PC-3 (cell line): ENCODE results near the gene PAX2. TPM values are rescaled to one million over a fixed set of nuclear protein-coding genes. Genes with fewer than 3 reads are reported as not detected.

Experiments used
- ATAC-seq: fragments of 200-7000 bp; cut with Tn5 transposase; 2 replicates; pipeline ENCODE4 v1.9.1; 2020; ENCODE audit warnings: mild to moderate bottlenecking, moderate library complexity
- BruUV-seq: library from RNA; stranded (reverse); fragments of 400-500 nt; replicated peaks from 2 replicates; lab custom pipeline; 2021; lab: Mats Ljungman, UMichigan
- CTCF ChIA-PET: fragments of 300-600 bp; sonication (Branson Sonifier 250); formaldehyde crosslinking; loops from one replicate; lab custom pipeline; 2022; ENCODE audit warnings: antibody characterized with exemption; lab: Charles Lee
- POLR2A ChIA-PET: fragments of 300-600 bp; sonication (Branson Sonifier 250); formaldehyde crosslinking; loops from one replicate; lab custom pipeline; 2022; ENCODE audit warnings: antibody characterized with exemption; ENCODE audit not compliant: unreplicated experiment; lab: Charles Lee
- DNase-seq: peaks from one replicate; pipeline ENCODE4 v3.0.0-alpha.2; 2015
- H2AFZ ChIP-seq: fragments of 300-600 bp; sonication (generic); 2 replicates; pipeline ENCODE4 v1.6.0; 2016; ENCODE audit warnings: antibody characterized with exemption, low read length
- H3F3A ChIP-seq: fragments of 300-600 bp; sonication (generic); one replicate; pipeline ENCODE4 v1.6.0; 2017; ENCODE audit warnings: antibody characterized with exemption, low read length, control low read depth, mild to moderate bottlenecking; ENCODE audit not compliant: unreplicated experiment
- H3K27ac ChIP-seq: fragments of 300-600 bp; sonication (generic); 2 replicates; pipeline ENCODE4 v1.5.1; 2016; ENCODE audit warnings: mild to moderate bottlenecking, low read length
- H3K27me3 ChIP-seq: fragments of 300-600 bp; sonication (generic); 2 replicates; pipeline ENCODE4 v1.6.1; 2016; ENCODE audit warnings: low read length, mixed read lengths
- H3K36me3 ChIP-seq: fragments of 300-600 bp; sonication (generic); 2 replicates; pipeline ENCODE4 v1.6.1; 2016; ENCODE audit warnings: low read depth, mixed run types, low read length, mixed read lengths
- H3K4me1 ChIP-seq: fragments of 300-600 bp; sonication (generic); 2 replicates; pipeline ENCODE4 v1.5.1; 2016; ENCODE audit warnings: low read length; ENCODE audit not compliant: insufficient read depth
- H3K4me2 ChIP-seq: fragments of 300-600 bp; sonication (generic); 2 replicates; pipeline ENCODE4 v1.6.0; 2016; ENCODE audit warnings: low read length
- H3K4me3 ChIP-seq: fragments of 300-600 bp; sonication (generic); 2 replicates; pipeline ENCODE4 v1.5.1; 2016; ENCODE audit warnings: mild to moderate bottlenecking, low read length, mixed read lengths
- H3K79me2 ChIP-seq: fragments of 300-600 bp; sonication (generic); 2 replicates; pipeline ENCODE4 v1.6.1; 2017; ENCODE audit warnings: low read length, mixed read lengths
- H3K9ac ChIP-seq: fragments of 300-600 bp; sonication (generic); 2 replicates; pipeline ENCODE4 v1.6.0; 2016; ENCODE audit warnings: mild to moderate bottlenecking, low read length
- H3K9me2 ChIP-seq: fragments of 300-600 bp; sonication (generic); replicated peaks from 2 replicates; pipeline ENCODE4 v1.6.1; 2016; ENCODE audit warnings: mixed run types, low read length, mixed read lengths
- H3K9me3 ChIP-seq: fragments of 300-600 bp; sonication (generic); 2 replicates; pipeline ENCODE4 v1.6.1; 2016; ENCODE audit warnings: low read length, mixed read lengths
- H4K20me1 ChIP-seq: fragments of 300-600 bp; sonication (generic); 2 replicates; pipeline ENCODE4 v1.6.1; 2016; ENCODE audit warnings: low read length, mixed read lengths
- EZH2 ChIP-seq: fragments of 300-600 bp; sonication (generic); IDR thresholded peaks from one replicate; pipeline ENCODE4 v1.6.1; 2017; ENCODE audit warnings: antibody characterized with exemption, mild to moderate bottlenecking, low read length; ENCODE audit not compliant: unreplicated experiment
- EZH2phosphoT487 ChIP-seq: fragments of 300-600 bp; sonication (generic); IDR thresholded peaks from 2 replicates; pipeline ENCODE4 v1.6.1; 2018; ENCODE audit warnings: mild to moderate bottlenecking, antibody characterized with exemption, low read length, borderline replicate concordance
- intact Hi-C: fragments of 100-400 bp; cut with micrococcal nuclease; formaldehyde crosslinking; loops from 2 replicates; pipeline ENCODE4 v1.9.0; 2023
- total RNA-seq: library from RNA; depleted of rRNA; stranded (reverse); fragments of >200 nt; gene quantifications from 2 replicates; pipeline ENCODE4 v1.2.3, GENCODE V29; 2014
- TF ChIP-seq, protein P1 (sequence below): fragments of 300-600 bp; sonication (generic); conservative IDR thresholded peaks from 2 replicates; pipeline ENCODE4 v1.5.1; 2017; ENCODE audit warnings: antibody characterized with exemption, low read depth, mild to moderate bottlenecking, low read length

The PAX2 gene
- total RNA-seq, 1 experiment from 2014 or later: not detected

DNA sequence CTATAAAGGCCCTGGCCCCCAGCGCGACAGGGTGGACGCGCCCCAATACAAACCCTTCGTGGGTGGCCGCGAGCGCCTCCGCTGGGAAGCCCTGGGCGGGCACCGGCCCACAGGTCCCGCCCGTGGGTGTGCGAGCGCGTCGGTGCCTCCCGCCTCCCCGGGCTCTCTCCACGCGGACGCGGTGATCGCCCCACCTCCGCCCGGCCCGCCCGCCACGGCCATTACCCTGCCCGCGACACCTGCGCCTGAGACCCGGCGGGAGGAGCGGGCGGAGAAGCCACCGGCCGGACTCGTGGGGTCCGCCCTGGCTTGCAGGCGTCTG lies 81.2 kb downstream of the PAX2 start:
- no peaks in the 10 kb centered on the region for H3K79me2 ChIP-seq
- no peaks in the 10 kb centered on the region for H4K20me1 ChIP-seq
- BruUV-seq: no TSS peak
- no peaks in the 10 kb centered on the region for H3K9me2 ChIP-seq
- H3F3A ChIP-seq: no peaks in the 10 kb centered on the region
- H3K36me3 ChIP-seq: no peaks in the 10 kb centered on the region
- H3K27me3 ChIP-seq: peaks cover 47% of the 10 kb centered on the region
- intact Hi-C loops: no loop called here
- ChIA-PET CTCF (no interaction called here), POLR2A (no interaction called here)
- no peak overlapping the region for H3K9ac ChIP-seq
- DNase-seq (no peak), ATAC-seq (no peak)
- H2AFZ ChIP-seq: no peak overlapping the region
- no peak overlapping the region for H3K4me3 ChIP-seq
- no peak overlapping the region for H3K4me2 ChIP-seq
- no peak for TF ChIP-seq EZH2
- TF ChIP-seq EZH2phosphoT487: no peak
- TF ChIP-seq, protein P1, sequence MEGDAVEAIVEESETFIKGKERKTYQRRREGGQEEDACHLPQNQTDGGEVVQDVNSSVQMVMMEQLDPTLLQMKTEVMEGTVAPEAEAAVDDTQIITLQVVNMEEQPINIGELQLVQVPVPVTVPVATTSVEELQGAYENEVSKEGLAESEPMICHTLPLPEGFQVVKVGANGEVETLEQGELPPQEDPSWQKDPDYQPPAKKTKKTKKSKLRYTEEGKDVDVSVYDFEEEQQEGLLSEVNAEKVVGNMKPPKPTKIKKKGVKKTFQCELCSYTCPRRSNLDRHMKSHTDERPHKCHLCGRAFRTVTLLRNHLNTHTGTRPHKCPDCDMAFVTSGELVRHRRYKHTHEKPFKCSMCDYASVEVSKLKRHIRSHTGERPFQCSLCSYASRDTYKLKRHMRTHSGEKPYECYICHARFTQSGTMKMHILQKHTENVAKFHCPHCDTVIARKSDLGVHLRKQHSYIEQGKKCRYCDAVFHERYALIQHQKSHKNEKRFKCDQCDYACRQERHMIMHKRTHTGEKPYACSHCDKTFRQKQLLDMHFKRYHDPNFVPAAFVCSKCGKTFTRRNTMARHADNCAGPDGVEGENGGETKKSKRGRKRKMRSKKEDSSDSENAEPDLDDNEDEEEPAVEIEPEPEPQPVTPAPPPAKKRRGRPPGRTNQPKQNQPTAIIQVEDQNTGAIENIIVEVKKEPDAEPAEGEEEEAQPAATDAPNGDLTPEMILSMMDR: no peak
- no peak overlapping the region for H3K27ac ChIP-seq
- no peaks in the 10 kb centered on the region for H3K9me3 ChIP-seq
- H3K4me1 ChIP-seq: peaks cover 8% of the 10 kb centered on the region

DNA sequence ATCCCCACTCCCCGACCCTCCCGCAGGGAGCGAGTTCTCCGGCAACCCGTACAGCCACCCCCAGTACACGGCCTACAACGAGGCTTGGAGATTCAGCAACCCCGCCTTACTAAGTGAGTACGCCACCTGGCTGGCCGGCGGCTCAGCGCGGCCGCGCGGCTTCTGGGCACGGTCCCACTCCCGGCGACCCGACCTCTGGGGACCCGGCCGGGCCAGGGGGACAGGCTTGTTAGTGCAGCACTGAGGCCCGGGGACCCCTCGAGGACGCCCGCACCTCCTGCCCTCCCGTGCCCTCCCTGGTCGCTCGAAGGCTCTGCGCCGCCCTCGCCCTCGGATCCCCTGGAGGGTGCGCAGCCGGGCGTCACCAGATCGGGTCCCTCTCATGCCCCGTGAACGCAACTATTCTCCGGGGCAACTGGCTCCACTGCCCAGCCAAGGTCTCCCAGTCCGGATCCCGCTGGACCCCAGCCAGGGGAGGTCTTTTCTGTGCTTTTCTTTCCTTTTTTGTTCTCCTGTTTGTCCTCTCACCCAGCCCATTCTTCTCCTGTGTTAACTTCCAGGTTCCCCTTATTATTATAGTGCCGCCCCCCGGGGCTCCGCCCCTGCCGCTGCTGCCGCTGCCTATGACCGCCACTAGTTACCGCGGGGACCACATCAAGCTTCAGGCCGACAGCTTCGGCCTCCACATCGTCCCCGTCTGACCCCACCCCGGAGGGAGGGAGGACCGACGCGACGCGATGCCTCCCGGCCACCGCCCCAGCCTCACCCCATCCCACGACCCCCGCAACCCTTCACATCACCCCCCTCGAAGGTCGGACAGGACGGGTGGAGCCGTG lies 81.8 kb downstream of the PAX2 start:
- Histone ChIP-seq H3K27me3 (peaks cover 42% of the 10 kb centered on the region), H3K4me3 (peak overlapping the region; percentile 65), H3K79me2 (no peaks in the 10 kb centered on the region), H4K20me1 (no peaks in the 10 kb centered on the region), H3K4me2 (peak overlapping the region; percentile 85), H3K36me3 (no peaks in the 10 kb centered on the region), H3K4me1 (peaks cover 8% of the 10 kb centered on the region), H3K27ac (no peak overlapping the region), H3F3A (no peaks in the 10 kb centered on the region), H3K9ac (no peak overlapping the region), H3K9me3 (no peaks in the 10 kb centered on the region), H3K9me2 (no peaks in the 10 kb centered on the region), H2AFZ (0 out of 2 replicates have a peak overlapping the region, but pooled peaks have one; percentile 13)
- intact Hi-C loops: no loop called here
- POLR2A ChIA-PET: no interaction called here
- TF ChIP-seq, protein P1: 0 out of 2 replicates have a peak, but pooled peaks have one; percentile 22
- peak; percentile 49; the same call in 1 of the 2 replicates for TF ChIP-seq EZH2phosphoT487
- TF ChIP-seq EZH2: peak; percentile 70
- DNase-seq (no peak), ATAC-seq (peak; percentile 42; the same call in 1 of the 2 replicates)
- no TSS peak for BruUV-seq
- CTCF ChIA-PET: interaction anchor here (0.6 kb wide), 1 partner anchor 114 kb away, joined by 6 read pairs; no protein-coding TSS in a partner anchor
